ENCODE measurements around the gene DYSF.

GRCh38 chr2:71680925-71681324 lies 227.6 kb downstream of the DYSF start:
- no peak for TF ChIP-seq REST (IDR thresholded peaks at IDR 0.05; ENCODE audit: low read depth)
- no peak for TF ChIP-seq MAX (IDR thresholded peaks at IDR 0.05)
- TF ChIP-seq RAD21 (IDR thresholded peaks at IDR 0.05; ENCODE audit: low read depth), result no peak
- no peak for TF ChIP-seq TAF1 (IDR thresholded peaks at IDR 0.05; ENCODE audit: low read depth)
- no peak for TF ChIP-seq TEAD4 (IDR thresholded peaks at IDR 0.05)
